Lung (tissue), 11 donors: Measurements from ENCODE around the gene ADCY1. TPM values are rescaled to one million over a fixed set of nuclear protein-coding genes. Genes with fewer than 3 reads are reported as not detected.
"Not testable (repeated sequence)": the region's sequence is repeated elsewhere in the genome, so short reads cannot be mapped to it uniquely, and the experiment has no call there.

Source experiments
- ATAC-seq: fragments of 200-7000 bp; cut with Tn5 transposase; one replicate; pipeline ENCODE4 v1.9.1; 2020; ENCODE audit warnings: moderate number of reproducible peaks; ENCODE audit not compliant: insufficient read depth, low FRiP score
- DNase-seq, 3 donors: peaks; one replicate each; pipeline ENCODE4 v3.0.0-alpha.2; 2013 to 2017
- H3K27ac ChIP-seq, 2 donors: one replicate each; pipeline ENCODE4 v1.5.1; 2013; ENCODE audit warnings: mild to moderate bottlenecking in 2 of 2, moderate library complexity in 2 of 2, control low read depth in 1 of 2, inconsistent platforms in 1 of 2, low read depth in 1 of 2, low read length in 1 of 2
- H3K27me3 ChIP-seq, 3 donors: one replicate each; pipeline ENCODE4 v1.5.1; 2013; ENCODE audit warnings: low read length in 2 of 3; ENCODE audit not compliant: control insufficient read depth in 3 of 3, insufficient read depth in 3 of 3
- H3K36me3 ChIP-seq, 4 donors: one replicate each; pipeline ENCODE4 v1.5.1; 2013; ENCODE audit warnings: low read length in 4 of 4, mild to moderate bottlenecking in 1 of 4, moderate library complexity in 1 of 4; ENCODE audit not compliant: control insufficient read depth in 4 of 4, insufficient read depth in 4 of 4
- H3K4me1 ChIP-seq, 5 donors: one replicate each; pipeline ENCODE4 v1.5.1; 2013; ENCODE audit warnings: low read length in 5 of 5, mild to moderate bottlenecking in 2 of 5, moderate library complexity in 1 of 5; ENCODE audit not compliant: control insufficient read depth in 5 of 5, insufficient read depth in 5 of 5
- H3K4me3 ChIP-seq: one replicate; pipeline ENCODE4 v1.5.1; 2013; ENCODE audit warnings: mild to moderate bottlenecking, control low read depth, moderate library complexity
- H3K9ac ChIP-seq, 2 donors: one replicate each; pipeline ENCODE4 v1.5.1; 2013; ENCODE audit warnings: low read length in 2 of 2, control low read depth in 1 of 2; ENCODE audit not compliant: insufficient read depth in 1 of 2
- H3K9me3 ChIP-seq, 4 donors: one replicate each; pipeline ENCODE4 v1.5.1; 2013; ENCODE audit warnings: low read length in 3 of 4, mild to moderate bottlenecking in 1 of 4, moderate library complexity in 1 of 4; ENCODE audit not compliant: control insufficient read depth in 4 of 4, insufficient read depth in 3 of 4
- WGBS, 2 donors: extraction: QIAGEN DNeasy Blood & Tissue Kit; methylation state at CpG; one replicate each; pipeline ENCODE4 v1.1.7; 2013; 5-methylcytosine and 5-hydroxymethylcytosine counted together
- polyA plus RNA-seq, 2 donors: library from polyadenylated mRNA; stranded (reverse); fragments of 200-250 nt; gene quantifications; one replicate each; pipeline ENCODE4 v1.2.1, GENCODE V29; 2013
- small RNA-seq: library from RNA; depleted of rRNA; stranded (forward); fragments of <200 nt; gene quantifications from one replicate; pipeline ENCODE3, GENCODE V24; 2014; ENCODE audit warnings: low replicate concordance
- total RNA-seq, 2 donors: library from RNA; depleted of rRNA in 1 of 2; stranded (reverse); fragments of >200 nt in 1 of 2; gene quantifications; one replicate each; pipeline ENCODE4 v1.2.1, GENCODE V29; 2014 to 2021
- donor health status: Bipolar disorder and iron deficiency.
- donor health status: healthy.
- donor health status: DM: yes; HTN: yes; CAD: no.

ADCY1 gene
- total and polyA plus RNA-seq, 4 donors, result 0.14 to 1.8 (median 0.28) TPM

DNA sequence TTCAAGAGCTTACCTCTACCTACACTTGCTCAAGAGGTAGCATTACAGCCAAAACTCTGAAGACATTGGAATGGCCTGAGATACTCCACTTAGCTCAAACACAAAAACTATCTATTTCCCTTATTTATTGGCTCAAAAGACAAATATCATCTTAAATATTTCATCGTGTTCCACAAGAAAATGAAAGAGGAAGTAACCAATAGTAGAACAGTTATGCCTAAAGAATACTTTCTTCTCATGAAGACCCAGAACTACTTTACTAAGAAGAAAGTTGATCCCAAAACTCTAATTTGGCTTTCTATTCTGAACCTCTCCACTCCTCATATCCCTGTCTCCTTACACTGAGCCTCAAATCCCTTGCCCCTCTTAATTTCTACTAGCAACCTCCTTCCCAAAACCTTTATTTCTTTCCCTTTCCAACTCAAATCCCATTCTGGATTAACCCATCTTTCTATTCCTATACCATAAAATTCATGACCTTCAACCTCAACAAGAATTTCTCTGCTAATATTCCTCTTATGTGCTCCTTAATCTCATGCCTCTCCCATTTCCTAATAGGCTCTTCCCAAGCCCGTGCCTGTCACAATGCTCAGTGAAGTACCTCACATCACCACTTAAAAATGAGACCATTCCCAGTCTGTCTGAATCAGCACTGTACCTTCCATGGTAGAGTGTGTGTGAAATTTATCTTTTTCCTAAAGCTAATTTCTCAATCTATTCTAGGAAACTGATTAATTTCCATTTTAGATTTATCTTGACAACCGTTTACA lies 188.2 kb downstream of the ADCY1 start:
- DNase-seq, H3K9ac ChIP-seq, H3K9me3 ChIP-seq, ATAC-seq, H3K27me3 ChIP-seq, H3K4me1 ChIP-seq, H3K4me3 ChIP-seq, H3K36me3 ChIP-seq: not testable (repeated sequence)
- H3K27ac ChIP-seq, result peak overlapping the region in 1 of 2 donors; percentile 21
- WGBS, 2 donors, result 64 to 65% methylated on average over 3 of the region's 3 CpGs

GRCh38 chr7:45768516-45769394 lies 194.6 kb downstream of the ADCY1 start:
- ATAC-seq (peak; percentile 100), DNase-seq (peak; percentile 99)
- H3K36me3 ChIP-seq, H3K27me3 ChIP-seq, H3K9me3 ChIP-seq, H3K4me1 ChIP-seq: not testable (repeated sequence)
- 0 to 1% methylated on average over 67 to 72 of the region's 72 CpGs for WGBS, 2 donors
- Histone ChIP-seq H3K9ac (peak overlapping the region; percentile 94 to 97), H3K4me3 (peak overlapping the region; percentile 84), H3K27ac (peak overlapping the region; percentile 95)

DNA sequence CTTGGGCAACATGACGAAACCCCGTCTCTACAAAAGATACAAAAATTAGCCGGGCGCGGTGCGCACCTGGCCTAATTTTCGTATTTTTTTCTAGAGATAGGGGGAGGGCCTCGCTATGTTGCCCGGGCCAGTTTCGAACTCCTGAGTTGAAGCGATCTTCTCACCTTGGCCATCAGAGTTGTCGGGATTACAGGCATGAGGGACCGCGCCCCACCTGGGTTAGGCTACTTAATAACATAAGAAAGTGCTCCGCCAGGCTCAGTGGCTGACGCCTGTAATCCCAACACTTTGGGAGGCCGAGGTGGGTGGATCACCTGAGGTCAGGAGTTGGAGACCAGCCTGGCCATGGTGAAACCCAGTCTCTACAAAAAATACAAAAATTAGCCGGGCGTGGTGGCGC lies 195.5 kb downstream of the ADCY1 start:
- not testable (repeated sequence) for H3K9me3 ChIP-seq, H3K27me3 ChIP-seq, H3K9ac ChIP-seq, H3K36me3 ChIP-seq, DNase-seq, H3K4me3 ChIP-seq, ATAC-seq, H3K4me1 ChIP-seq
- peak overlapping the region in 1 of 2 donors; percentile 95 for H3K27ac ChIP-seq
- WGBS, 2 donors, result 96% methylated on average over 20 of the region's 20 CpGs

Small RNA genes within 50 kb of the gene (small RNA-seq; reads per million reads assigned to genes)
- not detected for gene AC073325.2
